Activated CD8-positive, alpha-beta memory T cell treated with anti-CD3 and anti-CD28 coated beads for 36 hours (primary cell): ENCODE measurements around the gene DMRTC1B. TPM values are rescaled to one million over a fixed set of nuclear protein-coding genes. Genes with fewer than 3 reads are reported as not detected.
"Not testable (repeated sequence)": the region's sequence is repeated elsewhere in the genome, so short reads cannot be mapped to it uniquely, and the experiment has no call there.

Experiments used
- CTCF ChIA-PET: fragments of 350-600 bp; sonication (Branson Sonifier 250); formaldehyde crosslinking; loops from one replicate; lab custom pipeline; 2021; ENCODE audit warnings: antibody characterized with exemption; lab: Charles Lee
- POLR2A ChIA-PET: fragments of 350-600 bp; sonication (Branson Sonifier 250); formaldehyde crosslinking; loops from one replicate; lab custom pipeline; 2021; ENCODE audit warnings: antibody characterized with exemption; lab: Charles Lee
- total RNA-seq, 2 experiments: library from RNA; stranded (reverse); gene quantifications; one replicate each; pipeline ENCODE4 v1.2.3, GENCODE V29; 2021

The DMRTC1B gene
- not detected for total RNA-seq

DNA sequence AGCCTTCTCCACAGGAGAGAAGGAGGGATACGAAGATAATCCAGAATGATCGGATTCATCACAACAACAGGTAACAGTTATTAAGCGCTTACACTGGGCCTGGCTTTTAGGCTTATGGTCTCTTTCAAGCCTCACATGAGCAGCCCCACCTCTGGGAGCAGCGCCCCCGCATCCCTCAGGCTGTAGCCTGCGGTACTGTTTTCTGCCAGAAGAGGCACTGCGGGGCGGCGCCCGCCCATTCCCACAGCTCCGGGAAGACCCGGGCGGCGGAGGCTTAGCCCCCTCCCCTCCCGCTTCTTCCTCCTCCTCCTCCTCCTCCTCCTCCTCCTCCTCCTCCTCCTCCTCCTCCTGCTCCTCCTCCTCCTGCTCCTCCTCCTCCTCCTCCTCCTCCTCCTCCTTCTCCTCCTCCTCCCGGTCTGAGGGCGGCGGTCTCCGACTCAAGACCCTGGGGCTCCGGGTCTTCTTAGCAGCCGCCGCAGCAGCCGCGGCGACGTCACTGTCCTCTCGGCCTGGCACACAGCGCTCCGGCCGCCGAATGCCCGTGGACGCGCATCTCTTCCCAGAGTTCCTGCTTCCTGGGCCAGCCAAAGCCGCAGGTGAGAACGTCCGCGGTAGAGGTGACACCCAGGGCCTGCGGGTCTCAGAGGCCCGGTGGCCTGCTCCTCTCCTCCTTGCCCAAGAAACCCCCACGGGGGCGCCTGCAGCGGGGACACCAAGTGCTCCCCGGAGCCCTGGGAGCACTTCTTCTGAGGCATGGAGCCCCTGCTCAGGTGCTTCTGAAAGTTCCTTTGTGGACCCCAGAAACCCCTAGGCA is at the start of gene DMRTC1B:
Gene DMRTC1B, plus strand, starts transcription at position 238 of the 814 bp plus-strand sequence. CDS start 68,246 bp downstream, outside the sequence.
- CTCF ChIA-PET, POLR2A ChIA-PET: not testable (repeated sequence)

- POLR2A ChIA-PET: no interaction called here
- CTCF ChIA-PET: no interaction called here
Observed at GRCh38 chrX:72727846-72728245, 48.8 kb upstream of the DMRTC1B start.

DNA sequence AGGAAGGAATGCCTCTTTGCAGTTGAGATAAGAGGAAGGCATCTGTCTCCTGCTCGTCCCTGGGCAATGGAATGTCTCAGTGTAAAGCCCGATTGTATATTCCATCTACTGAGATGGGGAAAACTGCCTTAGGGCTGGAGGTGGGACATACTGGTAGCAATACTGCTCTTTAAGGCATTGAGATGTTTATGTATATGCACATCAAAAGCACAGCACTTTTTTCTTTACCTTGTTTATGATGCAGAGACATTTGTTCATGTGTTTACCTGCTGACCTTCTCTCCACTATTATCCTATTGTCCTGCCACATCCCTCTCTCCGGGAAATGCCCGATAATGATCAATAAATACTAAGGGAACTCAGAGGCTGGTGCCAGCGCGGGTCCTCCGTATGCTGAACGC is 43.1 kb upstream of the DMRTC1B start:
- POLR2A ChIA-PET, CTCF ChIA-PET: not testable (repeated sequence)

DNA sequence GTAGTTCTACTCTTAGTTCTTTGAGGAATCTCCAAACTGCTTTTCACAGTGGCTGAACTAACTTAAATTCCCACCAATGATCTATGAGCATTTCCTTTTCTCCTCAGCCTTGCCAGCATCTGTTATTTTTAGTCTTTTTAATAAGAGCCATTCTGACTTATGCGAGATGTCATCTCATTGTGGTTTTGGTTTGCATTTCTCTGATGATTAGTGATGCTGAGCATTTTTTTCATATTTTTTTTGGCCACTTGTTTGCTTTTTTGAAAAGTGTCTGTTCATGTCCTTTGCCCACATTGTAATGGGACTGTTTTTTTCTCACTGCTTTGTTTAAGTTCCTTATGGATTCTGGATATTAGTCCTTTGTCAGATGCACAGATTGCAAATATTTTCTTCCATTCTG is 41.1 kb upstream of the DMRTC1B start:
- ChIA-PET POLR2A (no interaction called here), CTCF (no interaction called here)

DNA sequence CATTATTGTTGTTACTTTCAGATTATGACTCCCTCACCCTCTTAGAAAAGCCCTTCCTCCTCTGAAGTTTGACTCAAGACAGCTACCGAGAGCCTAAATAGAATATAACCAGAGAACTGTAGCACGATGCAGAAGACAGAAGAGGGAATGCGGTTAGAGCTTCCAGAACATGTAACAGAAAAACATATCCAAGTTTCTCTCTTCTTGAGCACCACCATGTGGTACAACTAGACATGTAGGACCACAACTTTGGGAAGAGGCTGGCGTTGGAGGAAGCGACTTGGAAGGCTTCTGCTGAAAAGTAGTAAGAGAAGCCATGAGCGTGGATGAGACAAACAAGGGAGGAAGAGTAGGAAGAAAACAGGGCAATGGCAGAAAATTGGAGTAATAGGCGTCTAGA is 31.1 kb upstream of the DMRTC1B start:
- CTCF ChIA-PET, POLR2A ChIA-PET: not testable (repeated sequence)

GRCh38 chrX:72748545-72748944 is 28.1 kb upstream of the DMRTC1B start:
- CTCF ChIA-PET, POLR2A ChIA-PET: not testable (repeated sequence)

- POLR2A ChIA-PET, CTCF ChIA-PET: not testable (repeated sequence)
Observed at GRCh38 chrX:72760454-72760853, 16.2 kb upstream of the DMRTC1B start.

- CTCF ChIA-PET, POLR2A ChIA-PET: not testable (repeated sequence)
Observed at GRCh38 chrX:72777467-72777790, 739 bp downstream of the DMRTC1B start.

GRCh38 chrX:72778146-72778545 is 1.5 kb downstream of the DMRTC1B start:
- CTCF ChIA-PET, POLR2A ChIA-PET: not testable (repeated sequence)

DNA sequence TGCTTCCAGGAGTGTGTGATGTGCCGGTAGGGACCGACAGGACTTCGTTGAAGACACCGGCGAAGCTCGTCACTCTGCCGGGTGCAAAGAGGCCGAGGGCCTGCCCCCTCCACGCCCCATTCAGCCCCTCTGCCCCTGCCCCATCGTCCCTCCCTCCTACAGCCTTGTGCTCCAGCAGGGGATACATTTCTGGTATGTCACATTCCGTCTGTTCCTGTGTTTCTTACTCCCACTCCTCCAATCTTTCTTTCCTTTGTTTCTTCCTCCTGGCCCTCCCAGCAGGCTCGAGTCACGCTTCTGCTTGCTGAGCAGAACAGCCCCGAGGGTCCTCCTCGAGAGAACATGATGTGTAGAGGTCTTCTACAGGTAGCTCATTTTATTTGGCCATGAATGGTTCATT is 5.9 kb downstream of the DMRTC1B start, which contains the start of gene FAM236B:
Gene FAM236B, minus strand, starts transcription at position 101 of the 400 bp plus-strand sequence. Its CDS starts 100 bp downstream, at position 1.
- POLR2A ChIA-PET, CTCF ChIA-PET: not testable (repeated sequence)

- POLR2A ChIA-PET, CTCF ChIA-PET: not testable (repeated sequence)
Observed at GRCh38 chrX:72783365-72783936, 6.8 kb downstream of the DMRTC1B start.

DNA sequence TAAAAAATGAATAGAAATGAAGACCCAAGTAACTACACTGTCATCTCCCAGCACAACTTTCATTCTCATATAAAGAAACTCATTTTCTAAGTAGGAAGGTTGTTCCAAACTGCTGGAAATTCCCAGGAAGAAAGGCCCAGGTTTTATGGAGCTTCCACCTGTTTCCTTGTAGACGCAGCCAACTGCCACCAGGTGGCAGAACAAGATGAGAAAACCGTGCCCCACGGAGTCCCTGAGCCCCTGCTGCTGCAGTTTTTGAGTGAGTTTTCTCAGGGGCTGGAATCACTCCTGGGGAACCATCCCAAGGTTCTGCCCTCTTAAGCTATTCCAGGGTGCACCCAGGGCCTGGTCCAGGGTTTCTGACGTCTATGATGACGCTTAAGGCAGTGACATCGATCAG is 7.3 kb downstream of the DMRTC1B start:
- CTCF ChIA-PET, POLR2A ChIA-PET: not testable (repeated sequence)

- CTCF ChIA-PET, POLR2A ChIA-PET: not testable (repeated sequence)
Observed at GRCh38 chrX:72788142-72788541, 11.5 kb downstream of the DMRTC1B start.

GRCh38 chrX:72790390-72790789 is 13.7 kb downstream of the DMRTC1B start:
- POLR2A ChIA-PET, CTCF ChIA-PET: not testable (repeated sequence)

- POLR2A ChIA-PET, CTCF ChIA-PET: not testable (repeated sequence)
Observed at GRCh38 chrX:72808110-72808509, 31.4 kb downstream of the DMRTC1B start, which contains the start of gene FAM236D. TSS of gene FAM236D (minus strand) at chrX:72808210. CDS start at chrX:72808110, 100 bp downstream.

GRCh38 chrX:72830701-72831100 is 54.0 kb downstream of the DMRTC1B start:
- CTCF ChIA-PET, POLR2A ChIA-PET: not testable (repeated sequence)

DNA sequence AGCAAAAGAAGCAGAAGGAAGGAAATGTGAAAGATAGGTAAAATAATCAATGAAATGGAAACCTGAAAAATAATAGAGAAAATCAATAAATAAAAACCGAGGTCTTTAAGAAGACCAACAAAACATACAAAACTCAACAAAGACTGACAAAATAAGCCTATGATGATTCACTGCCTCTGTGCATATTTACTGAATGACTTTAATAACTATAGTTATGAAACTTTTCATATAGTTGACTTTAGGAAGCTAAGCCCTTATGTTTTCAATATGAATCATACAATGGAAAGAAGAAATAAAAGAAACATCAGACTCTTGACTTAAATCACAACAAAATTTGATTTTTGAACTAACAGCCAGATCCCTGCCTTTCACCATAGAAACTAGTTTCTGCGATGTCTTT is 60.8 kb downstream of the DMRTC1B start:
- CTCF ChIA-PET: not testable (repeated sequence)

DNA sequence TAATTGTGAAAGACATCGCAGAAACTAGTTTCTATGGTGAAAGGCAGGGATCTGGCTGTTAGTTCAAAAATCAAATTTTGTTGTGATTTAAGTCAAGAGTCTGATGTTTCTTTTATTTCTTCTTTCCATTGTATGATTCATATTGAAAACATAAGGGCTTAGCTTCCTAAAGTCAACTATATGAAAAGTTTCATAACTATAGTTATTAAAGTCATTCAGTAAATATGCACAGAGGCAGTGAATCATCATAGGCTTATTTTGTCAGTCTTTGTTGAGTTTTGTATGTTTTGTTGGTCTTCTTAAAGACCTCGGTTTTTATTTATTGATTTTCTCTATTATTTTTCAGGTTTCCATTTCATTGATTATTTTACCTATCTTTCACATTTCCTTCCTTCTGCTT is 106.2 kb downstream of the DMRTC1B start:
- CTCF ChIA-PET: not testable (repeated sequence)

More for the DNA sequence above, 60.8 kb downstream of the DMRTC1B start:
- POLR2A ChIA-PET: not testable (repeated sequence)

DNA sequence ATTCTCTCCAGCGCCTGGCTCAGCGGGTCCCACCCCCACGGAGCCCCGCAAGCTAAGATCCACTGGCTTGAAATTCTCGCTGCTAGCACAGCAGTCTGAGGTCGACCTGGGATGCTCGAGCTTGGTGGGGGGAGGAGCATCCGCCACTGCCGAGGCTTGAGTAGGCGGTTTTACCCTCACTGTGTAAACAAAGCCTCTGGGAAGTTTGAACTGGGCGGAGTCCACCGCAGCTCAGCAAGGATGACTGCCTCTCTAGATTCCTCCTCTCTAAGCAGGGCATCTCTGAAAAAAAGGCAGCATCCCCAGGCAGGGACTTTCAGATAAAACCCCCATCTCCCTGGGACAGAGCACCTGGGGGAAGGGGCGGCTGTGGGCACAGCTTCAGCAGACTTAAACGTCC is 113.0 kb downstream of the DMRTC1B start:
- POLR2A ChIA-PET, CTCF ChIA-PET: not testable (repeated sequence)

More for the DNA sequence above, 106.2 kb downstream of the DMRTC1B start:
- POLR2A ChIA-PET: not testable (repeated sequence)
